CD4-positive, alpha-beta T cell treated with Interleukin-17A for 1 hour (primary cell): ENCODE data around the gene RNF39.
"Not testable (repeated sequence)": the region's sequence is repeated elsewhere in the genome, so short reads cannot be mapped to it uniquely, and the experiment has no call there.

Source experiments
- DNase-seq: peaks from one replicate; pipeline ENCODE4 v3.0.0-alpha.2; 2020

RNF39 gene, protein sequence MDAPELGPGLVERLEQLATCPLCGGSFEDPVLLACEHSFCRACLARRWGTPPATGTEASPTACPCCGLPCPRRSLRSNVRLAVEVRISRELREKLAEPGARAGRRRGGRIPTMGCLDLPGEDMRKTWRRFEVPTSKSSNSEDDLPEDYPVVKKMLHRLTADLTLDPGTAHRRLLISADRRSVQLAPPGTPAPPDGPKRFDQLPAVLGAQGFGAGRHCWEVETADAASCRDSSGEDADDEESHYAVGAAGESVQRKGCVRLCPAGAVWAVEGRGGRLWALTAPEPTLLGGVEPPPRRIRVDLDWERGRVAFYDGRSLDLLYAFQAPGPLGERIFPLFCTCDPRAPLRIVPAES

GRCh38 chr6:30075094-30075789 is at the start of gene RNF39:
Gene RNF39, minus strand, starts transcription at chr6:30075769. Its CDS starts 184 bp downstream, at chr6:30075585.
- peak; percentile 27 for DNase-seq

GRCh38 chr6:30122515-30122914 is 46.9 kb upstream of the RNF39 start:
- no peak for DNase-seq

DNA sequence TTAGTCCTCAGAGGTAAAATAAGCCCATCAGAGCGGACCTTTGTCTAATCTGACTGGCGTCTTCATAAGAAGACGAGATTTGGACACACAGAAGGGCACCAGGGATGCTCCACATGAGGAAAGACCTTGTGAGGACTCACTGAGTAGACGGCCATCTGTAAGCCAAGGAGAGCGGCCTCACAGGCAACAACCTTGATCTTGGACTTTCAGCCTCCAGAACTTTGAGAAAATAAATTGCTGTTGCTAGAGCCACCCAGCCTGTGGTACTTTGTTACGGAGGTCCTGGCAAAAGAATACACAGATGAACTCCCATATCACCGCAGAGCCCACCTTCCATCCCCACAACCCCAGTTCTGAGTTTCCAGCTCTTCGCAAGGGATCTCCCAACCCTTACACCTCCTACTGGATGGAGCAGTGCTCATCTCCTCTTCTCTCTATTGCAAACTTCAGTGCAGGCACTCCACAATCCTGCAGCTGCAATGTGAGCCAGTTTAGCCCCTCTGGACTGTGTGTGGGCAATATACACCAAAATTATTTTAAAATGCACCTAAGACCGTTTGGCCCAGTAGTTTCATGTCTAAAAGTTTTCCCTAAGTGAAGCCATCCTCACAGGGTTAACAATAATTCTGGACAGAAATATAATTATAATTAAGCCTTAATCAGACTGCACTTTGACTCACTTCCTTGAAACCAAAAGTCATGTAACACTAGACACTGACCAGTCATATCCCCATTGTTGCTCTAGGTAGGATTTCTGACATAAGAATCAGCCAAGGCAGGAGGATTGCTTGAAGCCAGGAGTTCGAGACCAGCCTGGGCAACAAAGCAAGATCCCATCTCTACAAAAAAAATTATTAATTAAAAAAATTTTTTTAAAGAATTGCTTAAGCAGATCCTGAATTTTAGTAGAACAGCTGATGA is 46.1 kb upstream of the RNF39 start:
- no peak for DNase-seq

GRCh38 chr6:30118691-30119090 is 43.1 kb upstream of the RNF39 start:
- not testable (repeated sequence) for DNase-seq

GRCh38 chr6:30116724-30117123 is 41.2 kb upstream of the RNF39 start:
- no peak for DNase-seq

DNA sequence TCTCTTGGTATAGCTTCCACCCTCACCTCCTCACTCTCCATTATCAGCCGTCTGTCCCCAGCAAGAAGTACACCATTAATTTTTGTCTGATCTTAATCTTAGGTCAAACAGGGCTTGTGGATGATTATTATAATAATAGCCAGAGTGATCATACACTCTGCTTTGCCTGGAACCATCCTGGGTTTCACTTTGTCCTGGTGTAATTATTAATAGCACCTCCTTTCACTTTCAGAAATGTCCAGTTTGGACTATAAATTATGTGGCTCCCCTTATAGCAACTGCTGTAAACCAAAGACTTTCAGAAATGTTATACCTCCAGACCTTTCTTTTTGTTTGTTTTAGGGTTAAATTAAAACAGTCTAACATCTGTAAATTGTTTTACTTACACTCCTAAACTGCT is 38.3 kb upstream of the RNF39 start:
- DNase-seq: no peak

- DNase-seq: no peak
These were observed 37.6 kb upstream of the RNF39 start, which contains the start of gene TRIM31 for GRCh38 chr6:30113003-30113759. Gene TRIM31, minus strand, starts transcription at chr6:30113090. Its CDS starts 285 bp downstream, at chr6:30112805.

- no peak for DNase-seq
These were observed 36.9 kb upstream of the RNF39 start for GRCh38 chr6:30112402-30112994.

GRCh38 chr6:30111266-30111856 is 35.8 kb upstream of the RNF39 start:
- no peak for DNase-seq

GRCh38 chr6:30104661-30105060 is 29.1 kb upstream of the RNF39 start:
- no peak for DNase-seq

- no peak for DNase-seq
These were observed 28.3 kb upstream of the RNF39 start for GRCh38 chr6:30103872-30104179.

DNA sequence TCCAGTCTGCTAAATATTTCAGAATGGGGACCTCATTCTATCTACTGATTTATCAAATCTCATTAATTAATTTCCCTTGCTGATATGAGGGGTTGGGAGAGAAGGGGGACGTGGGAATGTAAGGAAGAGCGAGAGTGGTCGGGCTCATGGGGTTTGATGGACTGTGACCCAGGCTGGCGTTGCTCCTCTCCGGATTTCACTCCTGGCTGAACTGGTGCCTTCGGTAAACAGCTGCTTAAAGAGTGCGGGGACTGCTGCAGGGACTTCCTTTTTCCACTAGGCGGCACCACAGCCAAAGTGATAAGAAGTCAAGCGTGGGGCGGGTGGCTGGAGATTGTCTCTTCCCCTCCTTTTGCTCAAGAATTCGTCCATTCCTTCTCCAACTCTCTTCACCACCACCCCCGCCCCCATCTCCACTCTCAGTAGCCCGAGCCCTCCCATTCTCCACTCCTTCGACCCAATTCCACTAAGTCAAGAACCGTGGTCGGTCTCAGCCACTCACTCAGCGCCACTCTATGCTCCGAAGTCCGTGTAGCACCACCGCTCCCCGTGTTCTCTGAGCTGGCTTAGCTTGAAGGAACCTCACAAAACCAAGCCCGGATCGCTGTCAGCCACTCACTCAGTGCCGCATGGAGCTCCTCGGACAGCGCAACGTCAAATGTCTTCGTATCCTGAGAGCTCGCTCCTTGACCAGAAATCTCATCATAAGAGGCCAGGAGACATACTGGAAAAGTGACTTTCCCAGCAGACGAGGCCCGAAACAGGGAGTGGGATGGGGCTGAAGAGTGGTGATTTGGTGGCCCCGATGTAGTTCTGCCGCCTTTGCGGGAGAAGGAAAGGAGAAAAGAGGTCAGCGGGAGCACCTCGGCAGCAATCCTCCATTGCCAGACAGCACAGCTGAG is 27.7 kb upstream of the RNF39 start:
- peak; percentile 89 for DNase-seq

DNA sequence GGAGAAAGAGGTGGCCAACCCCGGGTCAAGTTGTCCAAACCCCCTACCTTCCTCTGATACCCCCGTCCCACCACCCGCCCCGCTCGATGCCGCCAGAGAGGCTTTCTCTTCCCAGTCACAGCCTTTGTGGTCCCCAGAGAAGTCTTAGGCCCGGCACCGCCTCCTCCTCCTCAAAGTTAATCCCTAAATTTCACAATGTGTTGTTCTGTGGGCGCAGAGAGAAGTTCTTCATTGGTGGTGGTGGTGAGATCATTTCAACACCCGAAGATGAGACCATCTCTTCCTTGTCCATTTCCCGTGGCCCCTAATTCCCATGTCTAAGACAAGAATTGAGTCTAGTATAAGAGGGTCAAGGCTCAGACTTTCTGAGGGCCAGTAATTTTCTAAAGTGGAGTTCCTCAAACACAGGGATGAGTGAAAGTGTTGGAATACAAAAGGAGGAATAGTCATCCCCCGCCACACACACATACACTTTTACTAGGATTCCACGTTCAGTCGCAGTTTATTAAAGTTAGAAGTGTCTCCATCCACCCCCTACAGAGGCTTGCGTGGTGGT is 26.9 kb upstream of the RNF39 start:
- DNase-seq: no peak

GRCh38 chr6:30101444-30102413 is 26.2 kb upstream of the RNF39 start:
- peak; percentile 71 for DNase-seq

DNA sequence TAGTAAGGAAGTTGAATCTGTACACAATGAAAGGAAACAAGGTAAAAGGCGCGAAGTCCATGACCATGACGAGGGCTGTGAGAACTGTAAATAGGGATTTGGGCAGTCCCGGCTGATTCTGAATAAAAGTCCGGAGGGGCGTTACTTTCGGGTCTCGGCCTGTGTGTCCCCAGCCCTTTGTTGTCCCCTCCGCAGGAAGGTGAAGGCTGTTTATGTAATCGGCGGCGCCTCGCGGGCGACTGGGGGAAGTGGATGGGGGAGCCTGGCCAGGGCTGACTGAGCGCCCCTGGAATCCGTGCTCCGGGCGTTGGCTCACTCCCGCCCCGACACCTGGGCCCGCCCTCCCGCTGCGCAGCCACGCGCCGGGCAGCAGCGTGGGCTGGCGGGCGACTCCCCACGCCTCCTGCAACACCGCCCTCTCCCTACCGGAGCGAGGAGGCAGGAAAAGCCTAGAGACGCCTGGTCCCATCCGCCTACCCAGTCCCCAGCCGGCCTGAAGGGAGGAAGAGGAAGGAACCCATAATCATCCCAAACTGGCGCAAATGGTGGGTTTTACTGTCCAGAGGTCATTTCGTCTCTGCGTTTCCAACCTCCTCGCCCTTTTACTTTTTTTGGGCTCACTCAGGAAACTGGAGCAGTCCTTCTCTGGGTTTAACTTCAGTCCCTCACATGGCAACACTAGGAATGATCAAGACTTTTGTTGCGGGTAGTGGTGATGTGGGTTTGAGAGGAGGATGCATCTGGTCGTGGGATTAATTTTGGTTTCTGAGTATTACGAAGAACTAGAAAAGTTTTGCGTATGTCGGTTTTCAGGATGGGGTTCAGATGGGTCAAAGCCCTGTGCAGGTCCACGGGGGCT is 25.2 kb upstream of the RNF39 start:
- peak; percentile 12 for DNase-seq

DNA sequence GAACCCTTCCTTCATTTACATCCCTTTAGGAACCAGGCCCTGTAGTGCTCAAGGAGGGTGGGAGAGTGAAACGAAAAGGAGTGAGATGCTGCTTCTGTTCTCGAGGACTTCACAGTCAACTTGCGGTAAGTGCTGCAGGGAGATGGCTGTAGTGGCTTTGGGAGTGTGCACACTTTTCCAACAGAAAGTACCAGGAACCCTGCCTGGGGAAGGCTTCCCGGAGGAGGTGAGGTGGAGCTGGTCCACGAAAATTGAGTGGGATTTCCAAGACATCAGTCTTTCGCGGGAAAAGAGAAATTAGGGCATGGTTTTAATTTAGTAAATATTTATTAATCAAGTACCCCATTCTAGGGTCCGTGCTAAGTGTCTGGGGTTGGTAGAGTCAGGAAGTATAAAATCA is 24.6 kb upstream of the RNF39 start:
- no peak for DNase-seq

GRCh38 chr6:30097902-30098768 is 22.6 kb upstream of the RNF39 start:
- DNase-seq: peak; percentile 14
